ENCODE data around the gene CYTH1.
"Not testable (repeated sequence)": the region's sequence is repeated elsewhere in the genome, so short reads cannot be mapped to it uniquely, and the experiment has no call there.

The CYTH1 gene

DNA sequence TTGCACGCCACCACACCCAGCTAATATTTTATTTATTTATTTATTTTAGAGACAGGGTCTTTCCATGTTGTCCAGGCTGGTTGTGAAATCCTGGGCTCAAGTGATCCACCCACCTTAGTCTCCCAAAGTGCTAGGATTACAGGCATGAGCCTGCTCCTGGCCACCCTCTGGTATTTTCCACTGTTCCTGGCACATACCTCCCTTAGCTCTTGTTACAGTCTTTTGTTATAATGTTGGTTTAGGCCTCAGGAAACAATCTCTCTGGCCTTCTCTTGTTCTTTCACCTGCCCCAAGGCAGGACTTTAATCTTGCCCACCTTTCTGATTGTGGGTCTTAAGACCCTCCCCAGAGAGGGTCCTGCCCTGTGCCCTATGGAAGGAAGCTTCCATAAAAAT, 3.6 kb upstream of the CYTH1 start:
- DNase-seq, result no peak

DNA sequence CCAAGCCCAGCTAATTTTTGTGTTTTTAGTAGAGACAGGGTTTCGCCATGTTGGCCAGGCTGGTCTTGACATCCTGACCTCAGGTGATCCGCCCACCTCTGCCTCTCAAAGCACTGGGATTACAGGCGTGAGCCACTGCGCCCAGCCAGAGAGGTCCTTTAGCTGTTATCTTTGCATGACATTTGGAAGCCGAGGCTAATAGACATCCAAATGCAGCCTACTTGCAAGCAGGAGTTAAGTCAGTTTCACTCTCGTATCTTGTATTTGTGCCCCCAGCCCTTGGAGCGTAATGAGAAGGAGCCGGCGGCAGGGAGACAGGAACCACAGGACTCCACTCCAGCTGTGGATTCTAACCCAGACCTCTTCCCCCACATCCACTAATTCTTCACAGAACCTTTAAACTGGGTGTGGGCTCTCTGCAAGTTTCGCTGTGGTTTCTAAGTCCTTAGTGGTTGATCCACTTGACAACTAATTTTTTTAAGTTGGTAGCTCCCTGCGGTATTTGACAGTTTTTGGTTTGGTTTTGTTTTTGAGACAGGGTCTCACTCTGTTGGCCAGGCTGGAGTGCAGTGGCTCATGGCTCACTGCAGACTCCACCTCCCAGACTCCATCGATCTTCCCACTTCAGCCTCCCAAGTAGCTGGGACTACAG, 3.1 kb upstream of the CYTH1 start:
- no peak for DNase-seq

DNA sequence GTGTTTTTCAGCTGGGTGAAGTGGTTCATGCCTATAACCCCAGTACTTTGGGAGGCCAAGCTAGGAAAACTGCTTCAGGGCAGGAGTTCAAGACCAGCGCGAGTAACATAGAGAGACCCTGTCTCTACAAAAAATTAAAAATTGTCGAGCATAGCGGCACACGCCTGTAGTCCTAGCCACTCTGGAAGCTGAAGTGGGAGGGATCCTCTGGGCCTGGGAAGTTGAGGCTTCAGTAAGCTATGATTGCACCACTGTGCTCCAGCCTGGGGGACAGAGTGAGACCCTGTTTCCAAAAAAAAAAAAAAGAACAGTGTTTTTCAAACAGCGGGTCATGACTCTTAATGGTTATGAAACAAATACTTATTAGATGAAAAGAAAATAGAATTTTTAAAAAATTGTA, 2.3 kb upstream of the CYTH1 start:
- DNase-seq, result no peak

DNA sequence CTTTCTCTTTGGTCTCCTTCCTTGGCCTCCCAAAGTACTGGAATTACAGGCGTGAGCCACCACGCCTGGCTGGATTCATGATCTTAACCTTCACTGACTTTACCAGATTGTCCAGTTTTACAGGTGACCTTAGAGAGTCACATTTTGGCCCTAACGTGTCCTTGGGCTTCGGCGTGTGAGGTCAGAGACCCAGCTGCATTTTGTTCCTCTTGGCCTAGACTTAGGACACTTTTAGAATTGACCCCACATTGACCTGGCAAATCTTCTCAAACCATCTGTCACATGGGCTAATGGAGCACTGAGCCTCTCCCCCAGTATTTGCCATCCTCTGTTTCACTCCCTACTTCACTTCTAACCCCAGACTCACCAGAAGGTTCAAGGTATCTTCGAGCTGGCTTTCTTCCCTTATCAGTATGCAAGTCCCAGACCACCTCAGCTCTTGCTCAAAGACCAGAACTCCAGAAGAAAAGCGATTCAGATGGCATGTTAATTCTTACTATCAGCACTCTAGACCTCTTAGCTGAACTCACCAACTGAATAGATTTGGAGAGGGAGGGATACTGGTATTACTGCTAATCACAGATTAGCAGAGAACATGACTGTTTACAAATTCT, 1.7 kb upstream of the CYTH1 start:
- no peak for DNase-seq

DNA sequence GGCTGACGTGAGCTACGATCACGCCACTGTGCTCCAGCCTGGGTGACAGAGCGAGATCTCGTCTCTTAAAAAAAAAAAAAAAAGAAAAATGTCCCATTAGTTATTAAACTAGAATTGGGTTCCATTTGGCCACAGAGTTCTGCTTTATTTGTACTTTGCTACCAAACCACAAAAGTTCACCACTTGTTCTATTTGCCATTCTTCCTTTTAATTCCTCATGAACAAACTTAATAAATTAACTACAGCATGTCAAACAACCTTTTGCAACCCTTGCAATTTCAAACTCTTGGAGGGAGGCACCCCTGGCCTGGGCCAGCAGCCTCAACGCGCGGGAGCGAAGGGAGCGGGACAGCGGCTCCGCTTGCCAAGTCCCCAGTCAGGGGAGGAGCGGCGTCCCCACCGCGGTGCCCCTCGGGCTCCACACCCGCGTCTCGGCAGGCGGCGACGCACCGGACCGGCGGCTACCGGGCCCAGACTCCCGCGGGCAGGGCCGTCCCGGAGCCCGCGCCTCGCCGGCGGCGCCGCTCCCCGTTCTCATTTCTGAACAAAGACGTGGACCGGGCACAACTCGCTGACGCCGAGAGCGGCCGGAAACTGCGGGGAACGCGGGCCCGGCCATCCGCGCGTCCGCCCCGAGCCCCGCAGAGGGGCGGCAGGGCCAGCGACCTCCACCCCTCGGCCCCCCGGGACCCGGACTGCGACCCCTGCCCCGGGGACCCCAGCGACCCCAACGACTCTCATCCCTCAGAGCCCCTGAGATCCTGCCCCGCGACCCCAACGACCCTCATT, 775 bp downstream of the CYTH1 start:
- DNase-seq, result no peak

DNA sequence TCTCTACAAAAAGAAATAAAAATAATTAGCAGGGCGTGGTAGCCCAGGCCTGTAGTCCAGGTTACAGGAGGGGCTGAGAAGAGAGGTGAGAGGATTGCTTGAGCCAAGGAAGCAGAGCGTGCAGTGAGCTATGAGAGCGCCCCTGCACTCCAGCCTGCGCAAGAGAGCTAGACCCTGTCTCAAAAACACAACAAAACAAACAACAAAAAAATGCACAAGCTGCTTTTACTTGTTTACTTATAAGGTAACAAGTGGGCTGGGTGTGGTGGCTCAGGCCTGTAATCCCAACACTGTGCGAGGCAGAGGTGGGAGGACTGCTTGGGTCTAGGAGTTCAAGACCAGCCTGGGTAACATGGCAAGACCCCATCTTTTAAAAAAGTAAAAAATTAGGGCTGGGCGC, 1.7 kb downstream of the CYTH1 start:
- DNase-seq, result no peak

DNA sequence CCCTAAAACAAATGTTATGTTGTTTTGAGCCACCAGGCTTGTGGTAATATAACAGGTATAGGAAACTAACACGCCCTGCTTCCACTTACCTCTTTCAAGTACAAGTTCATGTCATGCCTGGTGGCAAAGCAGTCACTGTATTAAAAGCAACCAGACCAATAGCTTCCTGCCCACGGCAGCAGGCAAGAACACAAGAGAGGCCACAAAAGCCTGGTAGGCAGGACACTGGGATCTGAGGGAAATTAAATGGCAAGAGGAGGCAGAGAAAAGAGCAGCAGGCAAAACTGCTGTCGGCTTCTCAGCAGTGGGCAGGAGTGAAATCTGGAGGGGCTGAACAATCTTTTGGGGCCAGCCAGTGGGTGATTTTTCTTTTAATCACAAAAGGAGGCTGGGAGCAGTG, 2.2 kb downstream of the CYTH1 start:
- peak; percentile 66 for DNase-seq

DNA sequence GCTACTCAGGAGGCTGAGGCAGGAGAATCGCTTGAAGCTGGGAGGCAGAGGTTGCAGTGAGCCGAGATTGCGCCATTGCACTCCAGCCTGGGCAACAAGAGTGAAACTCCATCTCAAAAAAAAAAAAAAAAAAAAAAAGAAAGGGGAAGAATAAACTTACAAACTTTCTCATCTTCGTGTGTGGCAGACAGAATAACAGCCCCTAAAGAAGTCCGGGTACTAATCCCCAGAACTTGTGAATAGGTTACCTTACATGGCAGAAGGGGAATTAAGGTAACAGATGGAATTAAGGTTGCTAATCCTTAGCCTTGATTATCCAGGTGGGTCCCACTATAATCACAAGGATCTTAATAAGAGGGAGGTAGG, 2.8 kb downstream of the CYTH1 start:
- not testable (repeated sequence) for DNase-seq

DNA sequence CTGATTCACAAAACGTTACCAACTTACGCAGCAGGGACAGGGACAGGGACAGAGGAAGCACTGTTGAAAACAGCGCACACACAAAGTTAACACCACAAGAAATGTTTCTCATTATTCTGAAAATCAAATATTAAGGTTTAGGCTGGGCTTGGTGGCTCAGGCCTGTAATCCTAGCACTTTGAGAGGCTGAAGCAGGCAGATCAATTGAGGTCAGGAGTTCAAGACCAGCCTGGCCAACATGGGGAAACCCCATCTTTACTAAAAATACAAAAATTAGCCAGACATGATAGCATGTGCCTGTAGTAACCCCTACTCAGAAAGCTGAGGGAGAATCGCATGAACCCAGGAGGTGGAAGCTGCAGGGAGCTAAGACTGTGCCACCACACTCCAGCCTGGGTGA, 4.2 kb downstream of the CYTH1 start:
- no peak for DNase-seq

DNA sequence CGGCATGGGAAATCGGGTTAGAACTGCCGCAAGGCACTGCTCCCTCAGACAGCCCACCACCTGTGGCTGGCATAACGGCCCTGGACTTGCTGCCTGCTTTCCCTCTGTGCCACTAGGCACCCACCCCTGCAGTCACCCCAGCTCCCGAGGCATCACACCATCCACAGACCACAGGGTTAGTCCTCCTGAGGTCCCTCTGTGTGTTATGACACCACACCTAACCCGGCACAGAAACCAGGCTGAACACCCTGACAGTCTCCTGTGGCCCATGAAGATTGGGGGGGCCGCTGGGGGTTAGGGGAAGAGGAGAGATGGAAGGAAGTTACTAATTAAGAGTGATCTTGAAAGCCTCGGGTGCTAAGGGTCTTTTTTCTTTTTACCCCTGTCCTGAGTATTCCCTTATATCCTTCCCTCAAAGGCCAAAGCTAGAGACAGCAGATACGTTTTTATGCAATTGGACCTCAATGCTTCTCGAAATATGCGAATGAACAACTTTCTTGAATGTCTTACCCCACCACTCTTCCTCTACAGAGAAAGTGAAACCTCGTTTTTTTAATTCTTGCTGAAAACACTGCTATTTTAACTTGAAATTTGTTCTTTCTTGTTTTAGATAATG, 7.0 kb downstream of the CYTH1 start:
- DNase-seq, result no peak

DNA sequence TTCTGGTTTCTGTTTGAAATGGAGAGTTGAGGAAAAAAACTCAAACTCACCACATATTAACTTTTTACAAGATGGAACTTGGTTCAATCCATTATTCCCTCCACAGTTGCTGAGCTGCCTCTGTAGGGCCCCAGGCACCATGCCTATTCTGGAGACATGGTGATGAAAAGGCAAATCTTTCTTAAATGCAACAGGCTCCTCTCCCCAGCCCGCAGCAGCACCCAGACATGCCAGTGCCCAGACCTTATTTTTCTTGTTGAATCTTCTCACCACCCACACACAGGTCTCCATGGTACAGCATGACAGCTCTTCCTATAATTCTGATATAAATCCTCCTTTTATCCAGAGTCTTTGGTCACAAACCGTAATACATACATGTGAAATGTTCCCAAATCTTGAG, 7.6 kb downstream of the CYTH1 start:
- DNase-seq, result no peak

DNA sequence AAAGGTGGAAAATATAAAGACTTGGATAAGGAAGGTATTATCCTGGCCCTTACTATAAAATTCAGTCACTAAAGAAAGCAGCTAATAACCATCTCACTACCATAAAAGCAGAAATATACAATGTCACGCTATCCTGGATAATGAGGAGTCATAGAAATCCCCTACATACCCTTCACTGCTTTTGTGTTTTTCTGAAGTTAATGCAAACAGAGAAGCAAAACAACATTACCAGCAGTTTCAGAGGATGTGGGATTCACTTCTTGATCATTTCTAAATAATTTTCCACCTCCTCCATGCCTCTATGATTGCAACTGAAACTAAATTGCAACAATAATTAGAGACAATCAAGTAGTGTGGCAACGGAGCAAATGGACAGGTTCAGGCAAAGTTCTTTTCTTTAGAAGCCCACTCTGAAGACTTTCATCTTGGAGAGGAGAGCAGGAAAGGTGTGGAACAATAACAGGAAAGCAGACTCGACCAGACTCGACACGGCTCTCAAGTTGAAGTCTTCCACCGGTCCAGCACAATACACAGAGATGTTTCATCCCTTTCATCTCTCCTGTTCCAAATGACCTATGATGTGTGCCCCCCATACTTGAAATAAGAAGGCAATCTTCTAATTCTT, 10.2 kb downstream of the CYTH1 start:
- DNase-seq, result no peak

DNA sequence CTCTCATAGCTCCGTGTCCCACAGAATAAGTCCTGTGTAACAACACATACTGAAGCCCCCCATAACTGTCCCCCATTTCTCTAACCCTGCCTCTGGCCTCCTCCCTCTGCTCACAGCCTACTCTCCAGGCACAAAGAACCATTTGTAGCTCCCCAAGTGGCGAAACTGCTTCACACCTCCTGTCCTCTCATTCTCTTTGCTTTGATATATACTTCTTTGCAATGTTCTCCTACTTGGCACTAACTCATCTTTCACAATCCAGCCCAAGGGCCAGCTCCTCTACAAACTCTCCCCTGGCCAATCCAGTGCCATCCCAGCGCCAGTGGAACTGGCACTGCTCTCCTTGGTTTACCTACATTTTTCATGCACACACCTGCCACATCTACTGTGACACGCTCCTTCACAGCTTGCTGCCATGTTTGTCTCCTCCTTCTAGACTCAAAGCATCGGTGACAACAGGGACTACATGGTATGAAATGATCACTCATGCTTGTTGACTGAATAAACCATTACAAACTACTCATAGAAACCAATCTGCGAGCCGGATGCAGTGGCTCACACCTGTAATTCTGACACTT, 12.8 kb downstream of the CYTH1 start:
- no peak for DNase-seq

DNA sequence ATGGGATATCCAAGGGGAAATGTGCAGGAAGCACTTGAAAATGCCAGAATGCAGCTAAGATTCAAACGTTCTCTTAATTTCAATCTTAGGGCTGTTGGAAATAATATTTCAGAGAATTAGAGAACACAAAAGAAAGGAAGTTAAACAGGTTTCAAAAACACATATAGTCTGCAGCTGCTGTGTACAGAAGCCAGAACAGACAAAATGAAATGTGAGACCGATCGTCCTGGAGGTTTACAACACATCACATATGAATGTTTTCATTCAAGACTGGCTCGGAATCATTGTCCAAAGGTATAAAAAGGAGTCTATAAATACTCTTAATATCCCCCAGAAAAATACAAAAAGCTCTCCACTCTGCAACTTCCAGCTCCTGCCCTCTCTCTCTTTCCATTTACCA, 14.3 kb downstream of the CYTH1 start:
- DNase-seq, result no peak

DNA sequence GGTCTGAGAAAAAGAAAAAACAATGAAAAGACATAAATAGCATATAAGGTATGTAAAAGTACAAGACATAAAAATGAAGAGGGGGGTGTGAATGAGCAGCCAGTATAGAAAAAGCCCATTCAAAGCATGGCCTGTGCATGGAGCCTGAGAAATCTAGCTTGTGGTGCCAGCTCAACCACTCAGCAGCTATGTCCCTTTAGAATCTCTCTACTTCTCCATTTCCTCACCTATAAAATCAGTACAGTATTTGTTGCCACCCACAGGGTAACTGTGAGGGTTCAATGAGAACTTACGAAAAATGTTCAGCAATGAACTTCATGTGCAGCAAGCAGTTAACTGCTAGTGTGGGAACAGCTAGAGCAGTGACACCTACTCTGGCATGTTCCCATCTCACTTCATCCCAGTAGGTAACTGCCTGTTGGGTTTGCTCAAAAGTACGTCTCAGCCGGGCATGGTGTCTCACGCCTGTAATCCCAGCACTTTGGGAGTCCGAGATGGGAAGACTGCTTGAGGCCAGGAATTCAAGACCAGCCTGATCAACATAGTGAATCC, 15.3 kb downstream of the CYTH1 start:
- DNase-seq, result no peak

DNA sequence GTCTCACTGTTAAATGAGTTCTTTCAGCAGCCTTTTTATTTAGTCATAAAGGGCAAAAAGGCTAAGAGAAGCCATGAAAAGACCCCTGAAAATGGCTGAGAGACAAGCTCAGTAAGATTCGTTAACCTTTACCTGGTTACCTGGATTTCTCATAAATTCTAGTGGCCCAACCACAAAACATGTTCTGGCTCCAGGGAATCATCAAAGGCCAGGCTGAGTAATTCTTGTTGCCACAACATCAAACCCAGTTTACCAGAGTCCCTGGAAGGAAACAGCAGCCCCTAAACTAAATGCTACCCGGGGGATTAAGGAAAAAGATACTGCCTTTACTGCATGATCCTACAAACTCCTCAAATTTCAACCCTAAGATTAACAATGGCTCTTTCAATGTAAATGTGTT, 15.8 kb downstream of the CYTH1 start:
- DNase-seq, result no peak

DNA sequence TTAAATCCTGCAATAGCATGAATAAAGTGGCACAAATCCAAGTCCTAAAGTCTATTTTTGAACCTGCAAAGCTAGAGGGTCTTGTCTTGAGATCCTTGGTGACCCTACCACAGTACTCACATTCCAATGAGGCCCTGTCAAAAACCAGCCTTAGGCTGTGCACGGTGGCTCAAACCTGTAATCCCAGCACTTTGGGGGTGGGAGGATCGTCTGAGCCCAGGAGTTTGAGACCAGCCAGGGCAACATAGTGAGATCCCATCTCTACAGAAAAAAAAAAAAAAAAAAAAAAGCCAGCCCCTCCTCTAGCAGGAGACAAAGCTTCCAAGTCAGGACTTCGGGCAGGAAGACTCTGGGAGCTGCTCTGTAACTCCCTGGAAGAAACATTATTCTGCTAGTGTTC, 16.3 kb downstream of the CYTH1 start:
- DNase-seq, result no peak

DNA sequence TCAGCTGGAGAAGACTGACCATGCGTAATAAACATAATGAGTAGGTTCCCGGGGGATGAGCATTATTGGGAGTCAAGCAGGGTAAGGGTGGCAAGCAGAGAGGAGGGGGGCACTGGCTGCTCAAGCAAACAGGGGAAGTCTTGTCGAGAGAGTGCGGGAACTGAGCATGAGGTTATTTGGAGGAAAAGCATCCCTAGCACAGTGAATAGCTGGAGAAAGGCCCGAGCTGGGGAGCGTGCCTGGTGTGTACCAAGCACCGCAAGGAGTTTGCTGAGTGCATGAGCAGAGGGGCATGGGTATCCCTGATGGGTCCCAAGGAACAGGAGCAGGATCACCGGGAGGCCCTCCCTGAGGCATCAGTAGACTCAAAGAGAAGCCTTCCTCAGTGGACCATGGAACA, 17.2 kb downstream of the CYTH1 start:
- DNase-seq, result no peak

DNA sequence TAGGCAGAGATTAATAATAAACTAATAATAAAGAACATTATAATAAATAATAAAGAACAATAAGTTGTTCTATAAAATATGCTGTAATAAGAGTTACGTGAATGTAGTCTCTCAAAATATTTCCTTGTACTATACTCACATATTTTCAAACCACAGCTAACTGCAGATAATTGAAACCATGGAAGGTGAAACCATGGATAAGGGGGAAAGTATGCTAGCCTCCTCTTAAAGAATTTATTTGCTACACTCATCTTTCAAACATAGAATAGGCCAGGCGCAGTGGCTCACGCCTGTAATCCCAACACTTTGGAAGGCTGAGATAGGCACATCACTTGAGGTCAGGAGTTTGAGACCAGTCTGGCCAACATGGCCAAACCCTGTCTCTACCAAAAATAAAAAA, 18.5 kb downstream of the CYTH1 start:
- no peak for DNase-seq

DNA sequence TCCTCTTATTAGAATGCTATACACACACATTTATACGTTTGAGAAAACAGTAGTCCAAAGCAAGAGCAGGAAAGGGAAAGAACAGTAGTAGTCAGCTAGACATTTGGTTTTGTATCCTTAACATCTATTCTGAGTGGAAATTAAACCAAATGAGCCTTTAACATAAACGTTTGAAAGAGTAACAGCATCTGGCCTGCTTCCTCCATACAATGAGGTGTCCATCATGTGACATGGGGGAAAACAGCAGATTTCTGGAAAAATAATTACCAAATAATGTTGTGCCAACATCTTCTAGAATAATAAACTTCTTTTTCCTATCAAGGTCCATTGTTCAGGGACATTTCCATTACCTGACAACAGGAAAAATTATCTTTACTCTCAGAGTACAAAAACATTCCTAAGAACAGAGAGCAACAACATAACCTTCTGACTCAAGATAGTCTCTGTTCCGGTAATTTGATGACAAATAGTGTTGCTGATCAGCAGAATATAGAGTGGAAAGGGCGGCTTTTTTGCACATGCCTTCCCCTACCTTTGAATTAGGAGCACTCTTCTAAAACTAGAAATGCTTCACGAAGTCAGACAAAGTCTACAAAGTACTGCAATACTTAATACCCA, 20.2 kb downstream of the CYTH1 start:
- DNase-seq, result no peak

DNA sequence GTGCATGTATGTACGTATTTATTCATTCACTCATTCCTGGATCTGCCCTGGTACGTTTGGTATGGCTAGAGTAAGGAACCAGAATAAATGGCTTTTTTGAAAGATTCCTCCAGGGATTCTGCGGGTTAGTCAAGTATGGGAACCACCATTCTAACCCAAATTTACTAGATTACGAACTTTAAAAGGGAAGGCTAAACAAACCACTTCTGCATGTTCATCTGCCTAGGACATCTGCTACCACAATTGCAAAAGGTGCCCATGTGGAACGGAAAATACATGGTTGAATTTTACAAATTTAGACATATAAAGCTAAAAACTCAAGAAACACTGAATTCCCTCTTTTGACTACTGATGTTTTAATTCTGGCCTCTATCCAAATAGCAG, 22.1 kb downstream of the CYTH1 start:
- DNase-seq, result no peak

DNA sequence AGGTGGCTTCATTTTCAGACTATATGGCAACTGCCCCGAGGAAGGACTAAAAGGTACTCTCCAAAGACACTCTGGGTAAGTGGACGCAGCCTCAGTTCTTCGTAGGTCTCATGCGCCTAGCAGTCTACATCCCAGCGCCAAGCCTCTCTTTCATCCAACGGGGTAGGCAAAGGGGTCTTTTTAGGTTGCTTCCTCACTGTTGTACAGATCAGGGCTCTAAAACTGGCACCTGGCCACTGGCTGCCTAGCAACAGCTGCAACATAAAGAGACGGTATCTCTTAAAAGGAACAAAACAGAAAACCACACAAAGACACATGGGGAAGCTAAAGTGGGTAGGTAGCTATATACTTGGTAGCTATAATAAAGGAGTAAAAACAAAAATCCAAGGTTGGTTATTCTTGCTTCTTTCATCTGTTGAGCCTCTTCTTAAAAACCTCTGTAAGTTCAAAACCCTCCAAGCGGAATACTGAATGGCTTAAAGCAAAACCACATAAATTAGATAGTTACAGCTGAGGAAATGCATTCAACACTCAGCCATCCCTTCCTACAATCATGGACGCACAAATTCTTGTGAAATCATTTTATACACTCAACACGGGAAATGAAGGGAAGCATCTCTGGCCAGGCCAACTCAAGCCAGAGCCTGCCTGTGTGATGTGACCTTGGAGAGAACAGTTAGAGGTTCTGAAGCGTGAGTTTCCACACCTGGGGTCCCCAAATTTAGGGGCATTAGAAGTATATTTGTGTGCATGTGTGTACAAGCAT, 22.7 kb downstream of the CYTH1 start:
- DNase-seq, result peak; percentile 64
